Epidermal melanocyte (primary cell): Measurements from ENCODE around the gene ZNF185.

Experiments used
- DNase-seq: peaks from one replicate; pipeline ENCODE4 v3.0.0; 2011; ENCODE audit warnings: low spot score; ENCODE audit not compliant: insufficient read length

ZNF185 gene

GRCh38 chrX:152897222-152898131 is at the start of gene ZNF185:
ZNF185 (plus strand) TSS chrX:152898067; CDS start chrX:152914490, 16,423 bp downstream.
- DNase-seq = no peak

GRCh38 chrX:152850465-152850864 is 47.4 kb upstream of the ZNF185 start:
- DNase-seq = no peak

GRCh38 chrX:152853986-152854385 is 43.9 kb upstream of the ZNF185 start:
- no peak for DNase-seq

- DNase-seq = no peak
Observed at GRCh38 chrX:152861116-152861515, 36.8 kb upstream of the ZNF185 start.

- no peak for DNase-seq
Observed at GRCh38 chrX:152861826-152862225, 36.0 kb upstream of the ZNF185 start.

- DNase-seq = no peak
Observed at GRCh38 chrX:152865232-152865920, 32.5 kb upstream of the ZNF185 start.

GRCh38 chrX:152866386-152866785 is 31.5 kb upstream of the ZNF185 start:
- DNase-seq = no peak

GRCh38 chrX:152869972-152870371 is 27.9 kb upstream of the ZNF185 start:
- DNase-seq = no peak

- no peak for DNase-seq
Observed at GRCh38 chrX:152871260-152871659, 26.6 kb upstream of the ZNF185 start.

GRCh38 chrX:152872522-152872921 is 25.3 kb upstream of the ZNF185 start:
- no peak for DNase-seq

- no peak for DNase-seq
Observed at GRCh38 chrX:152873361-152873760, 24.5 kb upstream of the ZNF185 start.

GRCh38 chrX:152876931-152877840 is 20.7 kb upstream of the ZNF185 start:
- DNase-seq = no peak

- no peak for DNase-seq
Observed at GRCh38 chrX:152878976-152879755, 18.7 kb upstream of the ZNF185 start.

- no peak for DNase-seq
Observed at GRCh38 chrX:152881289-152881688, 16.6 kb upstream of the ZNF185 start.

- no peak for DNase-seq
Observed at GRCh38 chrX:152884171-152884570, 13.7 kb upstream of the ZNF185 start.

- no peak for DNase-seq
Observed at GRCh38 chrX:152886716-152887115, 11.2 kb upstream of the ZNF185 start.

GRCh38 chrX:152892499-152892898 is 5.4 kb upstream of the ZNF185 start:
- no peak for DNase-seq

- no peak for DNase-seq
Observed at GRCh38 chrX:152892999-152893891, 4.6 kb upstream of the ZNF185 start.

- no peak for DNase-seq
Observed at GRCh38 chrX:152893980-152894610, 3.8 kb upstream of the ZNF185 start.
